ENCODE measurements around the gene HNRNPLL. TPM values are rescaled to one million over a fixed set of nuclear protein-coding genes. Genes with fewer than 3 reads are reported as not detected.

Gene HNRNPLL
- total RNA-seq, 1 donor from 2014 or later = 55.9 TPM

DNA sequence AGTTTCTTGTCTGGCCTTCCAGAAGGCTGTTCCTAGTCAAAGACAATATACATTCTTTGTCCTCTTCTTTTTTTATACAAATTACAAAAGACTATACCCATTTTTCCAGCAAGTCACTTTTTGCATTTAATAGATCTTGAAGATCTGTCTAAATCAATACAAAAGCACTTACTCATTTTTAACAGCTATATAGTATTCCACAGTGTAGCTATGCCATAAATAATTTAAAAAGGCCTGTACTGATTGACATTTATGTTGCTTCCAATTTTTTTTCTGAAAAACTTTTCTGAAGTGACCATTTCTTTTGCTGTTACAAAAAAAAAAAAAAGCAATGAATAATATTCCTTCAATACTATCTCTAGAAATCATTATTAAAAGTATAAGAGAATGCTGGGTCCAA, 30.3 kb upstream of the HNRNPLL start:
- Histone ChIP-seq H3K27ac (ENCODE audit: low read depth, low read length) (no peak overlapping the region), H3K9ac (ENCODE audit: low read length) (no peak overlapping the region), H3K4me2 (ENCODE audit: low read length) (no peak overlapping the region), H3K27me3 (ENCODE audit: insufficient read depth, low read length) (peaks cover under 1% of the 10 kb centered on the region), H2AFZ (ENCODE audit: low read depth, low read length) (no peak overlapping the region), H3K36me3 (ENCODE audit: insufficient read depth, low read length) (no peaks in the 10 kb centered on the region), H3K4me3 (ENCODE audit: insufficient read depth, low read depth, low read length) (no peak overlapping the region), H3K79me2 (ENCODE audit: insufficient read depth, low read length) (no peaks in the 10 kb centered on the region), H3K4me1 (ENCODE audit: insufficient read depth, low read length) (no peaks in the 10 kb centered on the region), H4K20me1 (ENCODE audit: insufficient read depth, low read length) (no peaks in the 10 kb centered on the region), H3K9me3 (ENCODE audit: insufficient read depth, low read depth, low read length) (no peaks in the 10 kb centered on the region)
- FAIRE-seq = no peak
- Mint-ChIP-seq H3K4me3 (ENCODE audit: unreplicated experiment) (no peak overlapping the region), H3K36me3 (ENCODE audit: low read depth, unreplicated experiment) (no peaks in the 10 kb centered on the region), H3K27me3 (ENCODE audit: low read depth, unreplicated experiment) (no peaks in the 10 kb centered on the region), H3K9me3 (ENCODE audit: unreplicated experiment) (peaks cover 2% of the 10 kb centered on the region), H3K4me1 (ENCODE audit: low read depth, unreplicated experiment) (peaks cover 2% of the 10 kb centered on the region), H3K27ac (ENCODE audit: unreplicated experiment) (no peak overlapping the region)
- TF ChIP-seq, protein P1, sequence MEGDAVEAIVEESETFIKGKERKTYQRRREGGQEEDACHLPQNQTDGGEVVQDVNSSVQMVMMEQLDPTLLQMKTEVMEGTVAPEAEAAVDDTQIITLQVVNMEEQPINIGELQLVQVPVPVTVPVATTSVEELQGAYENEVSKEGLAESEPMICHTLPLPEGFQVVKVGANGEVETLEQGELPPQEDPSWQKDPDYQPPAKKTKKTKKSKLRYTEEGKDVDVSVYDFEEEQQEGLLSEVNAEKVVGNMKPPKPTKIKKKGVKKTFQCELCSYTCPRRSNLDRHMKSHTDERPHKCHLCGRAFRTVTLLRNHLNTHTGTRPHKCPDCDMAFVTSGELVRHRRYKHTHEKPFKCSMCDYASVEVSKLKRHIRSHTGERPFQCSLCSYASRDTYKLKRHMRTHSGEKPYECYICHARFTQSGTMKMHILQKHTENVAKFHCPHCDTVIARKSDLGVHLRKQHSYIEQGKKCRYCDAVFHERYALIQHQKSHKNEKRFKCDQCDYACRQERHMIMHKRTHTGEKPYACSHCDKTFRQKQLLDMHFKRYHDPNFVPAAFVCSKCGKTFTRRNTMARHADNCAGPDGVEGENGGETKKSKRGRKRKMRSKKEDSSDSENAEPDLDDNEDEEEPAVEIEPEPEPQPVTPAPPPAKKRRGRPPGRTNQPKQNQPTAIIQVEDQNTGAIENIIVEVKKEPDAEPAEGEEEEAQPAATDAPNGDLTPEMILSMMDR (IDR thresholded peaks at IDR 0.05; ENCODE audit: insufficient read depth, low read depth, low read length) = no peak
- no peak for TF ChIP-seq EZH2 (IDR thresholded peaks at IDR 0.05; ENCODE audit: insufficient read depth, low read length)
- no peak for DNase-seq (ENCODE audit: low read depth)

DNA sequence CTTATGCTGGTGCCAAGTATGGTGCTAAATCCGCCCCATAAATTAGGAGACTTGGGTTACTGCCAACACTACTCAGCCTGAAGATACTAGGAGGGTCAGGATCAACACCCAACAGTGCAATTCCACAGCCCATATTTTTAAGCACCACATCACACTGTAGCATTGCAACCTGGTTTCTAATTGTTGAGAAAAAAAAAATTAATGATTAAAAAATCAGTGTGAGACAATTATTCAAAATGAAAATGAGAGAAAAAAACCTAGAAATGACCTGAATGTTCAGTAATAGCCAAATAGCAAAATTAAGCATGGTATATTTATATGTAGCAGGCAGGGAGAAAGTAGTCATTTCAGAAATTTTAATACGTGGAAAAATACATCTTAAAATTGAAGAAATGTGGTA, 29.2 kb upstream of the HNRNPLL start:
- H3K9ac ChIP-seq (ENCODE audit: low read length) = no peak overlapping the region
- no peak overlapping the region for H3K4me2 ChIP-seq (ENCODE audit: low read length)
- no peaks in the 10 kb centered on the region for H3K79me2 ChIP-seq (ENCODE audit: insufficient read depth, low read length)
- H3K27me3 ChIP-seq (ENCODE audit: insufficient read depth, low read length) = peaks cover 7% of the 10 kb centered on the region
- H3K4me1 ChIP-seq (ENCODE audit: insufficient read depth, low read length) = no peaks in the 10 kb centered on the region
- TF ChIP-seq, protein P1 (IDR thresholded peaks at IDR 0.05; ENCODE audit: insufficient read depth, low read depth, low read length) = no peak
- no peak for TF ChIP-seq EZH2 (IDR thresholded peaks at IDR 0.05; ENCODE audit: insufficient read depth, low read length)
- H3K4me3 Mint-ChIP-seq (ENCODE audit: unreplicated experiment) = no peak overlapping the region
- no peaks in the 10 kb centered on the region for H3K36me3 ChIP-seq (ENCODE audit: insufficient read depth, low read length)
- H3K36me3 Mint-ChIP-seq (ENCODE audit: low read depth, unreplicated experiment) = no peaks in the 10 kb centered on the region
- no peaks in the 10 kb centered on the region for H4K20me1 ChIP-seq (ENCODE audit: insufficient read depth, low read length)
- no peak overlapping the region for H3K4me3 ChIP-seq (ENCODE audit: insufficient read depth, low read depth, low read length)
- H3K9me3 Mint-ChIP-seq (ENCODE audit: unreplicated experiment) = peaks cover 2% of the 10 kb centered on the region
- H2AFZ ChIP-seq (ENCODE audit: low read depth, low read length) = no peak overlapping the region
- peaks cover under 1% of the 10 kb centered on the region for H3K27me3 Mint-ChIP-seq (ENCODE audit: low read depth, unreplicated experiment)
- DNase-seq (ENCODE audit: low read depth) = no peak
- no peak overlapping the region for H3K27ac ChIP-seq (ENCODE audit: low read depth, low read length)
- no peaks in the 10 kb centered on the region for H3K9me3 ChIP-seq (ENCODE audit: insufficient read depth, low read depth, low read length)
- H3K27ac Mint-ChIP-seq (ENCODE audit: unreplicated experiment) = no peak overlapping the region
- H3K4me1 Mint-ChIP-seq (ENCODE audit: low read depth, unreplicated experiment) = peaks cover 2% of the 10 kb centered on the region
- FAIRE-seq = no peak

- Mint-ChIP-seq H3K4me1 (ENCODE audit: low read depth, unreplicated experiment) (peaks cover 2% of the 10 kb centered on the region), H3K4me3 (ENCODE audit: unreplicated experiment) (no peak overlapping the region), H3K9me3 (ENCODE audit: unreplicated experiment) (peaks cover 4% of the 10 kb centered on the region), H3K27ac (ENCODE audit: unreplicated experiment) (no peak overlapping the region), H3K36me3 (ENCODE audit: low read depth, unreplicated experiment) (no peaks in the 10 kb centered on the region), H3K27me3 (ENCODE audit: low read depth, unreplicated experiment) (peaks cover 3% of the 10 kb centered on the region)
- H3K36me3 ChIP-seq (ENCODE audit: insufficient read depth, low read length) = no peaks in the 10 kb centered on the region
- no peaks in the 10 kb centered on the region for H3K9me3 ChIP-seq (ENCODE audit: insufficient read depth, low read depth, low read length)
- H3K4me2 ChIP-seq (ENCODE audit: low read length) = no peak overlapping the region
- no peak overlapping the region for H3K27ac ChIP-seq (ENCODE audit: low read depth, low read length)
- H4K20me1 ChIP-seq (ENCODE audit: insufficient read depth, low read length) = no peaks in the 10 kb centered on the region
- H2AFZ ChIP-seq (ENCODE audit: low read depth, low read length) = no peak overlapping the region
- peaks cover 7% of the 10 kb centered on the region for H3K27me3 ChIP-seq (ENCODE audit: insufficient read depth, low read length)
- no peak overlapping the region for H3K4me3 ChIP-seq (ENCODE audit: insufficient read depth, low read depth, low read length)
- no peak for TF ChIP-seq EZH2 (IDR thresholded peaks at IDR 0.05; ENCODE audit: insufficient read depth, low read length)
- TF ChIP-seq, protein P1 (IDR thresholded peaks at IDR 0.05; ENCODE audit: insufficient read depth, low read depth, low read length) = no peak
- no peak overlapping the region for H3K9ac ChIP-seq (ENCODE audit: low read length)
- DNase-seq (ENCODE audit: low read depth) (no peak), FAIRE-seq (no peak)
- no peaks in the 10 kb centered on the region for H3K79me2 ChIP-seq (ENCODE audit: insufficient read depth, low read length)
- H3K4me1 ChIP-seq (ENCODE audit: insufficient read depth, low read length) = no peaks in the 10 kb centered on the region
Observed at GRCh38 chr2:38629684-38630083, 27.0 kb upstream of the HNRNPLL start.

Measured in astrocyte (in vitro differentiated cells and primary cell).